Measurements from ENCODE around the gene CYSTM1.
"Not testable (repeated sequence)": the region's sequence is repeated elsewhere in the genome, so short reads cannot be mapped to it uniquely, and the experiment has no call there.

CYSTM1 gene

DNA sequence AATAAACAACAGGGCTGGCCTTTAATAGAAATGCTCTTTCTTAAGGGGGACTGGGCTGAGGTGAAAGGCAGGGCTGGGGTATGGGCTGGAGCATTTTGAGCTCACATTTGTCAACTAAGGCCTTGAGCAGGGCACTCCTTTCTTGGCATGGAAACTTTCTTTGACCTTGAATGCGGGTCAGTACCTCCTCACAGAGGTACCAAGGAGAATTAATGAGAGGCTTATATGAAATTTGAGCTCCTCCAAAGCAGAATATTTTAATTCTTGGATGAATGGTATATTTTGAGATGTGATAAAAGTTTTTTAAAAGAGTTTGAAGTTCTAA lies 3.1 kb downstream of the CYSTM1 start:
- no peak for DNase-seq (ENCODE audit: low read depth)

DNA sequence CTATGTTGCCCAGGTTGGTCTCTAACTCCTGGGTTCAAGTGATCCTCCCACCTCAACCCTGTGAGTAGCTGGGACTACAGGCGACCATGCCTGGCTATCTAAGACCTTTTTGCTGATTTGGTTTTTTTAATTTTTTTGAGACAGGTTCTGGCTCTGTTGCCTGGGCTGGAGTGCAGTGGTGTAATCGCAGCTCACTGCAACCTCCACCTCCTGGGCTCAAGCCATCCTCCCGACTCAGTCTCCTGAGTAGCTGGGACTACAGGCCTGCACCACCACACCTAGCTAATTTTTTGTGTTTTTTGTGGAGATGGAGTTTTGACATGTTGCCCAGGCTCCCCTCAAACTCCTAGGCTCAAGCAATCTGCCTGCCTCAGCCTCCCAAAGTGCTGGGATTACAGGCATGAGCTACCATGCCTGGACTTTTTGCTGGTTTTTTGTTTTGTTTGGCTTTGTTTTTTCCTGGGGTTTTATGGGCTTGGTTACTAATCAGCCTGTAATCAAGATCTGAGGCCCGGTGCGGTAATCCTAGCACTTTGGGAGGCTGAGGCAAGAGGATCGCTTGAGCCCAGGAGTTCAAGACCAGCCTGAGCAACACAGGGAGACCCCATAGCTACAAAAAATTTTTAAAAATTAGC lies 3.6 kb downstream of the CYSTM1 start:
- no peak for DNase-seq (ENCODE audit: low read depth)

DNA sequence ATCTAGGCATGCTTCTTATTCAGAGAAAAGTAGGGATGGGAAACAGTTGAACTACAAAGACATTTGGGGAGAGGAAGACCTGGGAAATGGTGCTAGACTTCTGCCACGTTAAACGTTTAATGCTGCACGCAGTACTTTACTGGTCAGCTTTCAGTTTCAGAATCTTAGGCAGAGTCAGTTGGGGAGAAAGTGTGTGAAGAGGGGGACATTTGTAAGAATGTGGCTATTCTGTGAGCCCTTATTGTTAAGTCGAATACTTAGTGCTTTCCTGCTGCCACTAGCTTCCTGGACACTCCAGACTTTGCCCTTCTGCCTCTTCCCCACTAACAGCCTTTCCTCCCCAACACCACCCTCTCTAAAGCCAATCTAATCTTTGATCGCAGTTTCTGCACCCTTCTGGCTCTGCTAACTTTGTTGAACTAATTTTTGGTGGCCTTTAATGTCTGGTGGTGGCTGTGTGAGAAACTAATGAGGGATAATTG lies 6.1 kb downstream of the CYSTM1 start:
- DNase-seq (ENCODE audit: low read depth): no peak

DNA sequence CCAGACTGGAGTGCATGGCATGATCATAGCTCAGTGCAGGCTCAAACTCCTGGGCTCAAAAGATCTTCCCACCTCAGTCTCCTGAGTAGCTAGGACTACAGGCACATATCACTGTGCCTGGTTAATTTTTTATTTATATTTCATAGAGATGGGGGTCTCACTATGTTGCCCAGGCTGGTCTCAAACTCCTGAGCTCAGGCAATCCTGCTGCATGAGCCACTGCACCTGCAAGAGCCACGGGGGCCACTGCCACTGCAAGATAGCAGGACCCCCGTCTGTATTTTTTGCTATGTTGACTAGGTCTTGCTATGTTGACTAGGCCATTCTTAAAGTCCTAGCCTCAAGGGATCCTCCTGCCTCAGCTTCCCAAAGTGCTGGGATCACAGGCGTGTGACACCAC lies 6.5 kb downstream of the CYSTM1 start:
- DNase-seq (ENCODE audit: low read depth): no peak

DNA sequence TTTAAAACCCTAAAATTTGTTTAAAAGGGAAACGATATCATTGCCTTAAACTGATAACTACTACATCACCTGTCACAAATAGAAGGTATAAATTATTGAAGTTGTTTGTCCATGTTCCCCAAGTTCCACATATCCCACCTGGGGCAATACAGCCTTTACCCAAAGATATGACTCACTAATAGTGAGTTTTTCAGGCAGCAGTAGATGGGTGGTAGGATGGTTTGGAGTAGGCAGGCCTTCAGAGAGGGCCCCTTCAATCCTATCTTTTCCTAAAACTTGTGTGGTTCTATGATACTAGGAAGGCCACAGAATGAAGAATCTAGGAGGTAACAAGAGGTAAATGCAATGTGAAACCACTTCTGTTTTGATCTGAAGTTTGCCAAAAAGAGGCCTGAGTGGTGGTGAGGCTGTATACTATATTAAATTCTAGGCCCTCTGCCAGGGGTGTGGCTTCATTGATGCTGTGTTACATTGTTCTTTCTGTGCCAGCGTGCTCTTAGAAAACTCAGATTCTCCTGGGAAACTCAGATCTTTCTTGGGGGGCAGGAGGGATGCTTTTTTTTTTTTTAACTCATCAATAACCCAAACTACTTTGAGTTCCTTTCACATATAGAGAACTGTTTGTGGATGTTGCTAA lies 7.2 kb downstream of the CYSTM1 start:
- DNase-seq (ENCODE audit: low read depth): no peak

DNA sequence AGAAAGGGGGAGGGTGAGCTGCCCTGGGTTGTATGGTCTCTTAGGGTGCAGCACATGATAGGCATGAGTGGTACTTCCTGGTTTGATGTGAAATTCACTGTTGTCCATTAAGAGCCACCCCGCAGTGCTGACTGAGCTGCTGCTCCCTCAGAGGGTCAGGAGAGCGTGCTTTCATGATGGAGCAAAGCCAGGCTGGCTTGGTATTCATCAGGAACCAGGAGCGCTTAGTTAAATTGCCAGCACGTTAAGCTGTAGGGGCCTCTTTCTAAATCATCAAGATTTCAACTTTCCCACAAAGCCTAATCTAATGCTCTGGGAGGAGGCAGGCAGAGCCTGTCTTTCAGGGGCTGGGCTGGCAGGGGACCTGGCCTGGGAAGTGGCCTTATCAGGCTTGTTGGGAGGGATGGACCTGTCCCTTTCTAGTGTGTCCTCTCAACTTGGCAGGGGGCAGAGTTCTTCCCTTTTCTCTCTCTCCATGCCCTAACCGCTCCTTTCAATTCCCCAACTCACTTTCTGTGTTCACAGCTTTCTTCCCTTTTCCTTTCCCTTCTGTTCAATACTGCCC lies 7.9 kb downstream of the CYSTM1 start:
- no peak for DNase-seq (ENCODE audit: low read depth)

DNA sequence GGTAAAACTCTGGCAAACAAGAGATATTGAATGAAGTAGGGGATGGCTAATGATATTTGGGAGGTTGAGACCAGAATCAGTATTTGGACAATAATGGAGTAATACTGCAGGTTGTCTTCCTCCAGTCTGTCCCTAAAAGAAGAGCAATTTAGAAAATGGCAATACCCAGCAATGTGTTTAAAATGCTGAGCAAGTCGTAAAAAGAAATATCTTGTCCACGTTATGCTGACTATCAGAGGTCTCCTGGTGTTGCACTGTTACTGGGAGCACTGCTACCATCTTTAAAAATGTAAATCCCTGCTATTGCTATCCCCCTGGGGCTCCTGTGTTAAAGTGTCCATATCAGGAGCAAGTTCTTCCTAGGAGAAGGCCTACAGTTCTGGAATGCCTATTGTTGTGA lies 10.4 kb downstream of the CYSTM1 start:
- no peak for DNase-seq (ENCODE audit: low read depth)

DNA sequence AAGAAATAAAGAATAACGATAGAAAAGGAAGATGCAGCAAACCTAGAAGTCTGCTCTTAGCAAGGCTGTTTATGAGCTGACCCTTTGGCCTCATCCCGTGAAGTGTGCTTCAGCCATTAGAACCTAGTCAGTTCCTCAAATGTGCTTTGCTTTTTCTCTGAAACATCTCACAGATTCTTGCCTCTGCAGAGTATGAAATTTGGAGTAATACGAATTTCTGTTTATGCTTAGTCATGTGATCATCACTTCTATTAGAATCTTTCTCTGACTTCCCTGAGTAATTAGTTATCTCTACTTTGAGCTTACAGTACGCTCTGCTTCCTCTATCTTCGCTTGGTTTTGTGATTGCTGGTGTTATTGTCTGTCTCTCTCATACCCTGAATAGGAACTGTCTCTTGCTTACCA lies 11.3 kb downstream of the CYSTM1 start:
- DNase-seq (ENCODE audit: low read depth): no peak

DNA sequence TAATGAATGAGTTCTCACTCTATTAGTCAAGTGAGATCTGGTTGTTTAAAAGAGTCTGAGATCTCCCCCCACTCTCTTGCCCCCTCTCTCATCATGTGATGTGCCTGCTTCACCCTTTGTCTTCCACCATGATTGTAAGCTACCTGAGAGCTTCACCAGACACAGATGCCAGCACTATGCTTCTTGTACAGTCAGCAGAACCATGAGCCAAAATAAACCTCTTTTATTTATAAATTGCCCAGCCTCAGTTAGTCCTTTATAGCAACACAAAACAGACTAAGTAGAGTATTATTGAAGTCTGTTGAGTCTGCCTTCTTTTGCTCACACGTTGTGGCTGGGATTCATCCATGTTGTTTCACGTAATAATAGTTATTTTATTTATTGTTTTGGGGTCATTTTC lies 14.3 kb downstream of the CYSTM1 start:
- no peak for DNase-seq (ENCODE audit: low read depth)

DNA sequence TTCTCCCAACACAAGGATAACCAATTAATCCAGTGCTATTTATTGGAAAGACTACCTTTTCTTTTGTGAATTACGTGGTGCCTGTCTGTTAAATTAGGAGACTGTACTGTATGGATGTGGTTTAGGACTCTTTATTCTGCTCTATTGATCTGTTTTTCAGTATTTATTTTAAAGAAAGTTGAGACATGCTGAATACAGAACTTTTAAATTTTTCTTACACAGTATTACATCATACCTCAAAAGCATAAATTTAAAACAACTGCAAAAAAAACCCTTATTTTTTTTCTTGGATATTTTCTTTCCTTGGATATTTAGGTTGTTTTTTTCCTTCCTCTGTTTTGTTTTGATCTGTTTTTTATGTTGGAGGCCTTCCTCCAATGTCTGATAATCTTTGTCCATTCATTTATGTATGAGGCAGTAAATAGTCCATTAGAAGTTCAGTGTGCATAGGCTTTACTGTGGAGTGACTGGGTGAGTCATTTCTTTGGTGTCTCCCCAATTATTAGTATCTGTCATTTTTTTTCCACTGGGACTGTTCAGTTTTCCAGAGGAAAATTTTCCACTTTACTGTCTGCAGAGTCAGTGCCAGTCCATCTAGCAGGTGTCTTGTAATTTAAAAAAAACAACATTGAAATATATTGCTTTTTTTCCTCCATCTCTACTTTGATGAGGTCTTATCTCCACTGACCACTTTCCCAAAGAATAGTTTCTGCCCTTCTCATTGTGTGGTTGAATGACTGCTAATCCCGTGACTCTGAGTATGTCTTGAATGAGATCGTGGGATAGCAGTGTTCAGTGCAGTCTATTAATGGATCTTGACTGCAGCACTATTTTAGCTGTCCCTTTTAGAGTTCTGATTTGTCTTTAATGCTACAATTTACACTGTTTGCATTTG lies 15.2 kb downstream of the CYSTM1 start:
- DNase-seq (ENCODE audit: low read depth): no peak

DNA sequence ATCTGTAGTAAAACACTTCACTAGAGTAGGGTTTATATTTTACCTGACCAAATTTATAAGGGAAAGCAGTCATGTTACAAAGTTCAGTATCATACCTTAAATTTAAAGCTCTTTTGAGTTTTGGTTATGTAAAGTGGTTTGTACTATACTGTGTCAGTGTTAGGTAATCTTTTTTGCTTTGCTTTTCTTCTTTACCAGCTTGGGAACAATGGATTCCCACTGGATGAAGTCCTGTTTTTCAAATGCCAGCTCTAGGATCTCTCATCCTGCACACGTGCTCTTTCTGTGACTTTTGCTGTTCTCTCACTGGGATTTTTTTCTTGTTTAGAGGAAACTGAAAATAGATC lies 15.9 kb downstream of the CYSTM1 start:
- DNase-seq (ENCODE audit: low read depth): no peak

DNA sequence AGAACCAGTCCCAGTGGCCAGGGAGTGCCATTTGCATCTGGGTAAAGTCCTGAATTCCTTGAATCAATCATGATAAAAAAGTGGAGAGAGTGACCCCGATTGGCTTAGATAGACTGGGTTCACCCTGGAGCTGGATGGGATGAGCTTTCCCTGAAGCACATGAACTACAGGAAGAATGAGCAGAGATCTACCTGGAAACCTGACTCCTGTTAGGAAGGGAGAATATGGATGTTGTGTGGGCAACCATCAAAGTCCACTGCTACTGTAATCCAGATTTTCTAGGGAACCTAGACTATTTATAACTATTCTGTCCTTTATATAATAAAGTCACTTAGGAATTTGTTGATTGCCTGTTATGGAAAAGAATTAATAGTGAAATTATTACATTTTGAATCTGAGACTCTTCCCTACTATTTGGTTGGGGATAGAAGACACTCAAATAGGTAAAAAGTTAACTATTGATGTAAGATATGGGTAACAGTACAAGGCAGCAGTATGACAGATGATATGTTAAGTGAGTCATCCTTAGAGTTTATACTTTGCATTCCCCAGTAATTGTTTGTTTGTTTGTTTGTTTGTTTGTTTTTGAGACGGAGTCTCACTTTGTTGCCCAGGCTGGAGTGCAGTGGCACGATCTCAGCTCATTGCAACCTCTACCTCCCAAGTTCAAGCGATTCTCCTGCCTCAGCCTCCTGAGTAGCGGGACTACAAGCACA lies 17.9 kb downstream of the CYSTM1 start:
- DNase-seq (ENCODE audit: low read depth): no peak

DNA sequence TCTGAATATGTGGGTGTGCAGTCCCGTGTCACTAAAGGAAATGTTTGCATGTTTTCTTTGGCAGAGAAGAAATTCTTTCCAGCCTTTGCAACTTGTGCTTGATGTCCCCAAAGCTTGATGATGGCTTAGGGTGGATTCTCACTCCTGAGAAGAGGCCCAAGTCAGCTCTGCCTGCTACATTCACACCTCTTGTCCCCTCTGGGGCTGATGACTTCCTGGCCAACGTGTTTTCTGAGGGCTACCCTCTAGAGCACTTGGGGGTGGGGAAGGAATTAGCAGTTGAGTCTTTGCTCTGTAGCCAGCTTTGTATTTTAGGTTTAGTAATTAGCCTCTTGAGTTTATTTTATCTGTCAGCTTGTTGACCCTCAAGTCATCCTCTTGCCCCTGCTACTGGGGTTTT lies 19.7 kb downstream of the CYSTM1 start:
- no peak for DNase-seq (ENCODE audit: low read depth)

DNA sequence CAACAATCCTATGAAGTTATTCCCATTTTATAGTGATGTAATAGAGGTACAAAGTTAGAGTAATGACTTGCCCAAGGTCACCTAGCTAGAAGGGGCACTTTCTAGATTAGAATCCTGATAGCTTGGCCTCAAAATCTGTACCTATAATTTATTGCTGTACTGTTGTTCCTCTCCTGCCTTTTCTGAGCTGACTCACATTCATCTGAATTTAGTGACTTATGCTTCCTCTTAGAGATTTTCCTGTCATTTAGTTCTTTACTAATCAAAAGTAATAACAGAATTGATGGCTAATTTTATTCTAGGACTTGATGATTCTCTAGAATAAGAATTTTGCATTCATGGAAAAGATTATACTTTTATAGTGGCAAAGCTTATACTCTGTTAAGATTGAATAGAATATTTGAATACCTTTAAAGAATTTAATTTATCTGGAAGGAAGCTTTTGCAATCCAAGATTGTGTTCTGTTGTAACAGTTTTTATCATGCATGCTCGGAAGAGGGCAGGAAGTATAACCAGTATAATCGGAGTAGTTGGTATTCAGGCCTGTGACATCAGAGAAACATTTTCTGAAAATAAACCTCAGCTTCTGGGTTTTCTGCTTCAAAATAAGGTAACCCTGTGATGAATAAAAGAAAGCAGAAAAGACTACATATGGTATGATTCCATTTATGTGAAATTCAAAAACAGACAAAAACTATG lies 21.3 kb downstream of the CYSTM1 start:
- no peak for DNase-seq (ENCODE audit: low read depth)

DNA sequence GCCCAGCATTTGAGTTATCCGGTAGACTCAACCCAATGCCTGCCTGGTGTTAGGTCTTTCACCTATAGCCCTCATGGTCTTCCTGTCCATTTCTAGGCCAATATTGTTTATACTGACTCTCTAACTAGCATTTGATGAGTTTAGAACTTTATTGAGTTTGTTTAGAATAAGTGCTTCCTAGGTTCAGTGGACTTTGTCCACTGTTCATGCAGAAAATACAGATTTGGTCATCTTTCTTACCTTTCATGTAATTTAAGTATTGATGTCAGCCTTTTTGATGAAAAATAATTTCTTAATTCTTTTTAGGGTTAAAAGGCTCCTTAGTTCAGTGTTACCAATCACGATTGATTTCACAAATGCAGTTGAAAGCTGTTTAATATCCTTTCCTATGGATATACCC lies 22.0 kb downstream of the CYSTM1 start:
- no peak for DNase-seq (ENCODE audit: low read depth)

DNA sequence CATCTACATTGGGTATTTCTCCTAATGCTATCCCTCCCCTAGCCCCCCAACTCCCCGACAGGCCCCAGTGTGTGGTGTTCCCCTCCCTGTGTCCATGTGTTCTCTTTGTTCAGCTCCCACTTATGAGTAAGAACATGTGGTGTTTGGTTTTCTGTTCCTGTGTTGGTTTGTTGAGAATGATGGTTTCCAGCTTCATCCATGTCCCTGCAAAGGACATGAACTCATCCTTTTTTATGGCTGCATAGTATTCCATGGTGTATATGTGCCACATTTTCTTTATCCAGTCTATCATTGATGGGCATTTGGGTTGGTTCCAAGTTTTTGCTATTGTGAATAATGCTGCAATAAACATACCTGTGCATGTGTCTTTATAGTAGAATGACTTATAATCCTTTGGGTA lies 23.9 kb downstream of the CYSTM1 start:
- DNase-seq (ENCODE audit: low read depth): not testable (repeated sequence)

DNA sequence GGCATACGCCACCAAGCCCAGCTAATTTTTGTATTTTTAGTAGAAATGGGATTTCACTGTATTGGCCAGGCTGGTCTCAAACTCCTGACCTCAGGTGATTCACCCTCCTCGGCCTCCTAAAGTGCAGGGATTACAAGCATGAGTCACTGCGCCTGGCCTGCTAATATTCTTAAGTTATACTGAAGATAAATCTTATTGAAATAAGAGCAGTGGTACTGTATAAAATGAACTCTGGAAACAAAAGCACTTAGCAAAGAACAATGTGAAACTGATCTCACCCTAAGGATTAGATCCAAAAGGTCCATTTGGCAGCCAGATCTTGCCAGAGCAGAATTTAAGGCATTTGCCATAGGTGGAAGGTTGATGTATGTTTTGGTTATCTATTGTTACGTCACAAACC lies 27.1 kb downstream of the CYSTM1 start:
- no peak for DNase-seq (ENCODE audit: low read depth)

DNA sequence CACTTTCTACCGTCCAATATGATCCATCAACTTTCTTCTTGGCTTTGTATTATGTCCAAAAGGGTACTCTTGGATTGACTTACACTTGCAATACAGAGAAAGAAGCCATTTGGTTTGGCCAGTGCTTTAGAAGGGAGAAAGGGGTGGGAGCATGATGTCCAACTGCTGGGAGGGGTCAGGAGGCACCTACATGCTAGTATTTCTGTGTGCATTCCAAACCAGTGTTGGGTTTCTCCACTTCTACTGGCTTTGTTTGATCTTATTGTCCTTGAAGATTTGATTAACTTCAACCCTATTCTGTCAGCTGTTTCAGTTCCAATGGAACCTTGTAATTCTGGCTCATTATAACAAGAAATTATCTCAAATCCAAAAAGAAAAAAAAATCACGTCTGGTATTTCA lies 27.6 kb downstream of the CYSTM1 start:
- no peak for DNase-seq (ENCODE audit: low read depth)

DNA sequence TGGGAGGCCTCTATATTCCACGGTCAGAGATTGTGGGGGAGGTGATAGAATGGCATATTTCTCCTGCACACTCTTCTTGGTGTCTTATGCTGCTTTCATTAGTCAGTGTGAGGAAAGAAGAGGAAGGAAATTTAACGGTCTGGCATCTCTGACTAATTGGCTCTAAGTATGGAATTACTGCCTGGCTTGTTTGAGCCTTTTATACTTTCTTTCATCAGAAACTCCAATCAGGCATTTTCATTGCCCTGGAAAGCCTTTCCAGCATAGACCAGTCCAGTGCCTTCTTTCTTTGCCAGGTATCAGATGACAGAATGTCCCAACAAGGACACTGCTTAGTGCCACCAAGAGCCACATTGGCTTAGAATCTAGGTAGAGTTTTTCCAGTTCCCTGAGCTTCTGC lies 30.2 kb downstream of the CYSTM1 start:
- DNase-seq (ENCODE audit: low read depth): no peak

DNA sequence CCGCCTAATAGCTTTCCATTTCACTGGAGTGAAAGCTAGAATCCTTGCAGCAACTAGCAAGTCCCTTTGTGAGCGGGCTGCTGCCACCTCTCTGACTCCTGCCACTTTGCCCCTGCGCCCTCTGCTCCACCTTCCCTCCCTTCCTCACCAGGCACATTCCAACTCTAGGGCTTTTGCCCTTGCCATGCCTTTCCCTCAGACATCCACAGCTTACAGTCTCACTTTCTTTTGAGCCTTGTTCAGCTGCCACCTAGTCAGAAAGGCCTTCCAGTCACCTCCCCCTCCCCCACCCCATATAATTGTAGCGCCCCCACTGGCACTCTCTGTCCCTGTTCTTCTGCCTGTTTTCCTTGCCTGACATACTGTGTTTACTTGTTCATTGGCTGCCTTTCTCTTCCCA lies 31.0 kb downstream of the CYSTM1 start:
- no peak for DNase-seq (ENCODE audit: low read depth)

DNA sequence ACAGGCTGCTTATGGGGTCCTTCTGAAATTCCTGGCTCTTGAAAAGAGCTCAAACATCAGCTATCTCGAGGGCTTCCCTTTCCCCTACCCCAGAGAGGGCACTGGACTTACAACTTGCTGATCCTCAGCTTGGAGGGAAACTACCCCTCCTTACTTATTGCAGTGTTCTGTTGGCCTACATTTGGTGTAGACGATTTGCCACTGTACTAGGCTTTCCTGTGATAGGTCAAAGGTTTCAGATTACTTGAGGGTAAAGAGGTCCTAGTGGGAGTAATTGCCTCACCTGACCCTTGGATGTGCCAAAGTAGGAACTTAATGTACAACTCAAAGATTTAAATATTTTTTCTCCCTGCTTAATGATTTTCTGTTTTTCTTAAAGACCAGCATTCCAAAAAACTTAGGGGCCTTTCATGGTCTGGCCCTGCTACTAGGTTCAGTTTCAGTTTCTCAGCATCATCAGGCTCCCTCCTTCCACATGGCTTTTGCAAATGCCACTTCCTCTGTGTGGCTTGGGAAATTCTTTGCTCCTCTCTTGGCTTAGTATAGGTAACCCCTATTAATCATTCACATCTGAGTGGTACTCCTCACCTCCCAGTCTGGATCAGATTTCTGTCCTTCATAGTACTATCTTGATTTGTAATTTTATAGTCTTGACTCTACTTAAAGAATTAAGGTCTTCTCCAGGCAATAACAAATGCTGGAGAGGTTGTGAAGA lies 32.4 kb downstream of the CYSTM1 start:
- DNase-seq (ENCODE audit: low read depth): no peak
